Kidney (tissue), 14 donors: Measurements from ENCODE around the gene UBE2Q2. TPM values are rescaled to one million over a fixed set of nuclear protein-coding genes. Genes with fewer than 3 reads are reported as not detected.

ENCODE experiments used
- DNase-seq, 5 donors: peaks; one replicate each; pipeline ENCODE4 v3.0.0-alpha.2; 2013 to 2020
- FAIRE-seq: peaks from 2 replicates; lab custom pipeline; 2012; peaks lifted over from hg19 to GRCh38; lab: Jason Lieb, UNC
- H3K27ac ChIP-seq, 2 donors: one replicate each; pipeline ENCODE4 v1.7.0; 2013; ENCODE audit warnings: low read depth in 2 of 2, low read length in 2 of 2, inconsistent platforms in 1 of 2
- H3K27me3 ChIP-seq: one replicate; pipeline ENCODE4 v1.7.1; 2013; ENCODE audit warnings: low read length, inconsistent platforms; ENCODE audit not compliant: control insufficient read depth, insufficient read depth
- H3K36me3 ChIP-seq, 3 donors: one replicate each; pipeline versions ENCODE4 v1.7.0 to v1.7.1; 2013; ENCODE audit warnings: low read length in 3 of 3, control low read depth in 1 of 3, inconsistent platforms in 1 of 3; ENCODE audit not compliant: insufficient read depth in 3 of 3, control insufficient read depth in 2 of 3
- H3K4me1 ChIP-seq, 3 donors: one replicate each; pipeline versions ENCODE4 v1.7.0 to v1.7.1; 2013; ENCODE audit warnings: low read length in 3 of 3, inconsistent platforms in 1 of 3, low read depth in 1 of 3; ENCODE audit not compliant: control insufficient read depth in 2 of 3, insufficient read depth in 2 of 3
- H3K4me3 ChIP-seq, 3 donors: one replicate each; pipeline versions ENCODE4 v1.7.0 to v1.8.1; 2013; ENCODE audit warnings: low read length in 3 of 3, control low read depth in 1 of 3, inconsistent platforms in 1 of 3
- H3K9ac ChIP-seq, 3 donors: one replicate each; pipeline versions ENCODE4 v1.7.0 to v1.7.1; 2013; ENCODE audit warnings: low read length in 3 of 3, control low read depth in 1 of 3, inconsistent platforms in 1 of 3
- H3K9me3 ChIP-seq, 3 donors: one replicate each; pipeline versions ENCODE4 v1.7.0 to v1.7.1; 2013; ENCODE audit warnings: low read length in 3 of 3, control low read depth in 1 of 3, inconsistent platforms in 1 of 3; ENCODE audit not compliant: control insufficient read depth in 2 of 3, insufficient read depth in 1 of 3
- CTCF ChIP-seq: IDR thresholded peaks from 3 replicates; pipeline ENCODE4 v1.5.1; 2012; ENCODE audit warnings: mild to moderate bottlenecking, moderate library complexity, borderline replicate concordance; ENCODE audit not compliant: insufficient read depth; ENCODE audit errors: extremely low read depth
- intact Hi-C: fragments of 100-400 bp; cut with DNase I; formaldehyde crosslinking; loops from one replicate; pipeline ENCODE4 v1.11.1; 2022
- polyA plus RNA-seq: library from polyadenylated mRNA; stranded (reverse); fragments of 350-450 nt; fragmentation: Illumina TruSeq; extraction: RNeasy Lipid Tissue Mini Kit (QIAGEN cat#74804); gene quantifications from one replicate; pipeline ENCODE4 v1.2.3, GENCODE V29; 2014; ENCODE audit warnings: low read depth, low replicate concordance; ENCODE audit not compliant: insufficient read depth
- total RNA-seq: library from RNA; stranded (reverse); fragmentation: NEBNext Ultra II Directional; extraction: Animal tissue kit (Norgen Biotek cat#: 25700); gene quantifications from one replicate; pipeline ENCODE4 v1.2.1, GENCODE V29; 2021
- donor health status: control.
- donor health status: control.
- donor health status: control.
- donor health status: control.
- donor health status: control.
- donor health status: DM: yes; HTN: yes; CAD: no.
- donor health status: Normal renal cell carcinoma (clear cell type).

The UBE2Q2 gene
- total and polyA plus RNA-seq, 2 donors from 2014 or later: 18.1 to 31.6 TPM

GRCh38 chr15:75828429-75828828, 14.8 kb upstream of the UBE2Q2 start:
- Histone ChIP-seq H3K36me3 (no peaks in the 10 kb centered on the region), H3K4me1 (peaks cover 0 to 2% (median 0%) of the 10 kb centered on the region in 3 donors), H3K9ac (no peak overlapping the region), H3K27ac (no peak overlapping the region), H3K4me3 (no peak overlapping the region), H3K27me3 (no peaks in the 10 kb centered on the region), H3K9me3 (no peaks in the 10 kb centered on the region)
- no peak for DNase-seq
- intact Hi-C loops: no loop called here
- TF ChIP-seq CTCF: no peak
- no peak for FAIRE-seq

GRCh38 chr15:75830910-75831805, 12.1 kb upstream of the UBE2Q2 start:
- DNase-seq (no peak), FAIRE-seq (no peak)
- intact Hi-C loops: no loop called here
- Histone ChIP-seq H3K27me3 (no peaks in the 10 kb centered on the region), H3K4me1 (no peaks in the 10 kb centered on the region), H3K4me3 (no peak overlapping the region), H3K27ac (no peak overlapping the region), H3K36me3 (no peaks in the 10 kb centered on the region), H3K9ac (no peak overlapping the region), H3K9me3 (no peaks in the 10 kb centered on the region)
- no peak for TF ChIP-seq CTCF

GRCh38 chr15:75831806-75832102, 11.5 kb upstream of the UBE2Q2 start:
- Histone ChIP-seq H3K9ac (no peak overlapping the region), H3K4me3 (no peak overlapping the region), H3K27ac (no peak overlapping the region), H3K27me3 (no peaks in the 10 kb centered on the region), H3K4me1 (no peaks in the 10 kb centered on the region), H3K36me3 (no peaks in the 10 kb centered on the region), H3K9me3 (no peaks in the 10 kb centered on the region)
- DNase-seq: no peak
- intact Hi-C loops: no loop called here
- no peak for FAIRE-seq
- no peak for TF ChIP-seq CTCF
